ENCODE data around the gene MPRIP.

- TF ChIP-seq POLR2A (IDR thresholded peaks at IDR 0.05) = no peak
- TF ChIP-seq, protein P1, sequence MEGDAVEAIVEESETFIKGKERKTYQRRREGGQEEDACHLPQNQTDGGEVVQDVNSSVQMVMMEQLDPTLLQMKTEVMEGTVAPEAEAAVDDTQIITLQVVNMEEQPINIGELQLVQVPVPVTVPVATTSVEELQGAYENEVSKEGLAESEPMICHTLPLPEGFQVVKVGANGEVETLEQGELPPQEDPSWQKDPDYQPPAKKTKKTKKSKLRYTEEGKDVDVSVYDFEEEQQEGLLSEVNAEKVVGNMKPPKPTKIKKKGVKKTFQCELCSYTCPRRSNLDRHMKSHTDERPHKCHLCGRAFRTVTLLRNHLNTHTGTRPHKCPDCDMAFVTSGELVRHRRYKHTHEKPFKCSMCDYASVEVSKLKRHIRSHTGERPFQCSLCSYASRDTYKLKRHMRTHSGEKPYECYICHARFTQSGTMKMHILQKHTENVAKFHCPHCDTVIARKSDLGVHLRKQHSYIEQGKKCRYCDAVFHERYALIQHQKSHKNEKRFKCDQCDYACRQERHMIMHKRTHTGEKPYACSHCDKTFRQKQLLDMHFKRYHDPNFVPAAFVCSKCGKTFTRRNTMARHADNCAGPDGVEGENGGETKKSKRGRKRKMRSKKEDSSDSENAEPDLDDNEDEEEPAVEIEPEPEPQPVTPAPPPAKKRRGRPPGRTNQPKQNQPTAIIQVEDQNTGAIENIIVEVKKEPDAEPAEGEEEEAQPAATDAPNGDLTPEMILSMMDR (IDR thresholded peaks at IDR 0.05) = no peak
These were observed 22.3 kb upstream of the MPRIP start for GRCh38 chr17:17019891-17020456.
